Measurements from ENCODE around the gene ST3GAL5.
"Not testable (repeated sequence)": the region's sequence is repeated elsewhere in the genome, so short reads cannot be mapped to it uniquely, and the experiment has no call there.

Gene ST3GAL5

DNA sequence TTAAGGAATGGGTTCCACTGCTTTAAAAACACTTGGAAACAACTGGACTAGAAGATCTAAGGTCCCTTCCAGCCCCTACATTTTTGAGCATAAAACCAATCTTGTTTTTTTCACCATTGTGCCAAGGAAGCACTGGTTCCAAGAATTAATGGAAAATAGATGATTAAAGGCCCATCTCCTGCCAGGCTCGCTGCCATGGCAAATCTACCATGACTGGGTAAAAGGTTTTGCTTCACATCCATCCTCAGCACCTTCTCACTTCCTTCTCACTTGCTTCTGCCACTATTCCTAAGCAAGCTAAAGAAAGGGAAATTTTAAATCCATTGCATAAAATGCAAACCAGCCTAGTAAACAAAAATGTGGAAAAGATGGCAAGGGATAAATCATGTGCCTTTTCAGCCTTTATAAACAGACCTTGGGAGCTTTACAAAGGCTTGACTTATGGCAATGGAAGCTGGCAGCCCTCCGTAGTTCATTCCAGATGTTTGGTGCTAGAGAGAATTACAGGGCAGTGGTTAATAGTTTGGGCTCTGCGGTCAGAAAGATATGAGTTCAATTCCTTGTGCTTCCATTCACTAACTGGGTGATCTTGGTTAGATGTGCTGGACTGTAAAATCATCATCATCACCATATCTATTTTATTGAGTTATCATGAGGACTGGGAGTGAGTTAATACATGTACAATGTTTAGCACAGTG is 27.0 kb upstream of the ST3GAL5 start:
- DNase-seq, result no peak

DNA sequence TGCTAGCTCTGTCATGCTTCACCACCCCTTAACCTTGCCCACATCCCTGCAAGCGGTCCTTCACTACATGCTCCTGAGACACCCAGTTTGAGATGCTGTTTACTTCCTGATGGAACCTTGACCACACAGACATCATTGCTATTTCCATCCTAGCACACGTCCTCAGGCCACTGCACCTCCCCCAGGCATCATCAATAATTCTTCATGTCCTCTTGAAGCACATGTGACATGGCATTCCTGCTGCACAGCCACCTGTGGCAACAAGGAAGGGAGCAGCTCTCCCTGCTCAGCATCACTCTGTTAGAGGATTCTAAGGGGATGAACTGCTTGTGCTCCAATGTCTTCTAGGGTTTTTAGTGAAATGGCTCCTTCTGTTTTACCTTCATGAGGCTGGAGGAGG is 26.1 kb upstream of the ST3GAL5 start:
- peak; percentile 7 for DNase-seq

DNA sequence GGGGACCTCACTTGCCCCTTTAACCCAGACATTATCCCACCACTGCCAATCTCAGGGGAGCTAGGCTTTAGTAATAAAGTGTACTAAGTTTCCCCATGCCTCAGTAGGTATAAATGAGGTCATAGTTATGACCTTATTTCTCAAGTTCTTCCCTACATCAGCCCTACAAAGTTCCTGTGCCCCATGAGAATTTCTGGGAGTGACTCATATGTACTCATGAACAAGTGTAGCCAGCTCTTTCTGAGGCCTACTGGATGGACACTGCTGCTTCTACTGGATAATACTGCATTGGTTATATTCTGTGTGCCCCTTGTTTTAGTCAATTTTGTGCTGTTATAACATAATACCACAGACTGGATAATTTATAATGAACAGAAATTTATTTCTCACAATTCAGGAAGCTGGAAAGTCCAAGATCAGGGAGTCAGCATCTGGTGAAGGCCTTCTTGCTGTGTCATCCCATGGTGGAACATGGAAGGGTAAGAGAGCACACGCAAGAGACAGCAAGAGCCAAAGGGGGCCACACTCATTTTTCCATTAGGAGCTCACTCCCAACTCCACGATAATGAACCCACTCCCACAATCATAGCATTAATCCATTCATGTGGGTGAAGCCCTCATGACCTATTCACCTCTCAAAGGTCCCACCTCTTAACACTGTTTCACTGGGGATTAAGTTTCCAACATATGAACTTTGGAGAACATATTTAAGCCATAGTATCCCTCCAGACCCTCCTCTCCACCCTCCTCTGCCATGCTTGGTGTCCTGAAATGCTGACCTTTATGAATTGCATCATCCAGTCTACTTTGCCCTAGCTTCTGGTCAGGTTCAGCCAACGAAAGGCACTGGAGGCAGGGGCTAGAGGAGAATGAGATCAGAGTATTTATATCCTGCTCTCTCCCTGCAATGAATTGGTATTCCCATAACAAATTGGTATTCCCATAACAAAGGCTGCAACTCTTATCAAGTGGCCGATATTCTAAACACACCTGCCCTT is 25.4 kb upstream of the ST3GAL5 start:
- no peak for DNase-seq

DNA sequence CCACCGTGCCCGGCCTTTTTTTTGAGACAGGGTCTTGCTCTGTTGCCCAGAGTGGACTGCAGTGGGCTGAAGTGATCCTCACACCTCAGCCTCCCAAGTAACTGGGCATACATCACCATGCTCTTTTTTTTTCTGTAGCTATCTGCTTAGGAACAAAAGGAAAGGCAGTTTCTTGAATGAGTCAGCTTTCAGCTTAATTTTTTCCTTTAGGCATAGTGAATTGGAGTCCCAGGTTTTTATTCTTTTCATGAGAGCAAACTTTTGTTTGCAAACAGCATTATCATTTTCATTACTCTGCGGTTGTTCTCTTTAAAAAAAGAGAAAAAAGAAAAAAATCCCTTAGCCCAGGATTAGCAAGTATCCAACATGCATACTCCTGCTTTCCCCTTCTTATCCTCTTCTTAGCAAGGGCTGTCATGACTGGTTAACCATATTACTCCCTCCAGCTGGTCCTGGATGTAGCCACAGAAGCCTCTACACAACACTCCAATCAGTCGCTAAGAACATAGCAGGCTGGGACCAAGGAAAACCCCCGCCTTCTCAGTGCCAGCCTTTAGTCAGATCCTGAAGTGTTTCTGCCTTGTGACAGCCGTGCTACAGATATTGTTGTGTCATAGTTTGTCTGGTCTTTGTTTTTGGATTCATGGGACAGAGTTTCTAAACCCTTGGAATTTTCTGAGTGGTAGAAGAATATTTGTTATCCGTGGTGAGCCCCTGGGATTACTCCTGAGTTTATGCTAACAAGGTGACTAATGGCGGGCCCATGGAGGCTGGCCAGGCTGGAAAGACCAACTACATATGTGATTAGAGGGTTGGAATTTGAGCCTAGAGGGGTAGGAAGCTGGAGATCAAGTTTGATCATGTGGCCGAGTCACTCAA is 23.3 kb upstream of the ST3GAL5 start:
- no peak for DNase-seq

DNA sequence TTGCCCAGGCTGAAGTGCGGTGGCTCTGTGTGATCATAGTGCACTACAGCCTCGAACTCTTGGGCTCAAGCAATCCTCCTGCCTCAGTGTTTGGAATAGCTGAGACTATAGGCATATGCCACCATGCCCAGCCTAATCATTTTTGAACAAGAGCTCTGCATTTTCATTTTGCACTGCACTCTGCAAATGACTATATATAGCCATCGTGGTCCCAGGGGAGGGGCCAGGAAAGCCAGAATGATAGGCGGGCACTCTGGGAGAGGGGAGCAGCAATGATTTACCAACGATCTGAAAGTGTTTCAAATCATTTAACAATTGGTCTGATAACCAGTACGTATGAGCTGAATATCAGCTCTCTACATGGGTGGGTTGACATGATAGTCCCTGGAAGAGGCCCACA is 22.3 kb upstream of the ST3GAL5 start:
- DNase-seq, result no peak

DNA sequence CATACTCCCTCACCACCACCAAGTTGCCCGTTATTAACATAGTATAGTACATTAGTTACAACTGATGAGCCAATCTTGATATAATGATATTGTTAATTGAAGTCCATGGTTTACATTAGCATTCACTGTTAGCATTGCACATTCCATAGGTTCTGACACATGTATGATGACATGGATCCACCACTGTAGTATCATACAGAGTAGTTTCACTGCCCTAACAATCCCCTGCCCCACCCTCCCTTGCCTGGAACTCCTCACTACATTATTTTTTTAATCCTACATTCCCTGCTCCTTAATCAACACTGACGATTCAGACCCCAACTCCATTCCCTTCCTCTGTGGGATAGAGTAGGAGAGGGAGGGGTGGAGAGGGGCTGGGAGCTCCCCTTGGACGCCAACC is 20.2 kb upstream of the ST3GAL5 start:
- DNase-seq, result no peak

DNA sequence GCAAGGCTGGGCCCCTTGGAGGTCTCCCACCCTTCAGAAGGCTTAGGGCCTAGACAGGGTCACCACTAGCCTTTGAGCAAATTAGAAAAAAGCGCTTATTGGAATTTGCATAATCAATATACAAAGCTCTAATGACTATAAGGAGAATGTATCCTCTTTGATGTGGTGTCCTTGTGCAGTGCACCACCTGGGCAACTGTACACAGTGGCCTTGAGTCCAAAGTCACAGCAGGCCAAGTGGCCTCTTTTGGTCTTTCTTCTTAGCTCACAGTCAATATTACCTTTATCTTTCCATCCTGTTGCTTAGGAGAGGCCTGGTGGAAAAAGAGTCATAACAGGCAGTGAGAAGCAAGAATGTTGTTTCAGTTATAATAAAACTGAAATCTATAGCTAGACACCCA is 19.7 kb upstream of the ST3GAL5 start:
- no peak for DNase-seq

DNA sequence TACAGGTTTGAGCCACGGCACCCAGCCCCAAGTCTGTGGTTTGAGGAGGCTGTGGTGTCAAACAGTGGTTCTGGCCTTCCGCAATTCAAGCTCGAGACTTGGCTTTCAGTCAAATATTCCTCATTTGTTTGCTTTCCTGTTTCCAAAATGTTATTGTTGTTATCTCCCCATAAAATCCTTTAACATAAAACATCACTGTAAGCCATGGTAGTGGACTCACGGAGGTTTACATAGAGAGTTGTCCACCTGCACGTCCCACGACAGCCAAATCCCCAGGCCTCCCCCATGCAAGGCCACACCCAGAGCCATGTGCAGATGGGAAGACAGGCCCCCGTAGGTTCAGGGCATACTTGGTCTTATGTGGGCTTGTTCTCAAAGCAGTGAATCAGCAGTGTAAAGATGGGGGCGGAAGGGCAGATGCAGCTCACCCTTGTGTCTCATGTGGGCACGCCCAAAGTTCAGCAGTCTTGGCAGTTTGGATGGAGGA is 18.9 kb upstream of the ST3GAL5 start:
- no peak for DNase-seq

DNA sequence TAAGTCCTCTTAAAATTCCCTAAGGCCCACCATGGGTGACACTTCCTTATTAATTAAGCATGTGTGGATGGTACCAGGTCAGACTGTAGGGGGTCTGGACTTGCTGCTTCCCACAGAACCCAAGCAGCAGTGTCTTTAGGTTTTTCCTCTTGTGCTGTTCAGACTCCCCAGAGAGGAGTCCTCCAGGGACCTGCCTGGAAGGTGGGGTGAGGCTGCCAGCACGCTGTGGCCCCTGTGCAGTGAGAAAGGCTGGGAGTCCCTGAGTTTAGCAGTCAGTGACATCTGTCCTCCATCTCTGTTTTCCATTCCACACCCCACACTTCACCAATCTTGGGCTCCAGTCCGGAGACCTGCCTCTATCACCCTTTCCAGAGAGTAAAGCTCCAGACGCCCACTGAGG is 18.0 kb upstream of the ST3GAL5 start:
- no peak for DNase-seq

DNA sequence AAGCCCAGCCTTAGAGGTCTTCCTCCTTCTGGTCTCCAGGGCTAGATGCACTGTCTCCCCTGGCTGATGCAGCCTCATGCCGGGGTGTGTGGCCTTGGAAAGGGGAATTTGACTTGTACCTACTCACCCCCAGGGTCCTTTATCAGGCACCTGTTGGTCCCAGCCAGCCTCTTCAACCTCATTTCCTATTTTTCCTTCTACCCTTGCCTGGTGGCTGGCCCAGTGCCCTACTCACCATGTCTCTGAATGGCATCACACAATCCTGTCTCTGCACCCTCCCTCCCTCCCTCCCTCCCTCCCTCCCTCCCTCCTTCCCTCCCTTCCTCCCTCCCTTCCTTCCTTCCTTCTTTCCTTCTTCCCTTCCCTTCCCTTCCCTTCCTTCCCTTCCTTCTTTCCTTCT is 17.1 kb upstream of the ST3GAL5 start:
- no peak for DNase-seq

DNA sequence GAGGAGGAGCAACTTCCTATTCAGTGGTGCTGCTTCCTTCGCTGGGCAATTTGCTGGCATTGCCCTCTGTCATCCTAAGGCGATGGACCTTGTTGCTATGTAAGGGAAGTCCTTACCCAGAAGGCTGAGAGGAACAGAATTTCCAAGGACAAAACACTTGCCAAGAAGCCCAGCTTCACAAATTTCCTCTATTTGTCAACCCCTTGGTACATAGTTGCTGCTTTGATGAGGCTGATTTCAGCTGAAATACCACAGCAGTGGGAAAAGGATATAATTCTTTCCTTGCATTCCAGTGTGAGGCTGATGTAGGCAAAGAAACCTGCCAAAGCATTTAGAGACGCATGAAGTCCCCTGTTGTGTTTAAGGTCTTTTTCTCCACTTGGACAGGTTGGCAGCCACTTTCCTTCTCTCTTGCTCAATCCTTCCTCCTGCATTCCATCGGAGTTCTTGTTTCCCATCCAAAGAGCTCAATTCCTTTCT is 16.4 kb upstream of the ST3GAL5 start:
- no peak for DNase-seq

DNA sequence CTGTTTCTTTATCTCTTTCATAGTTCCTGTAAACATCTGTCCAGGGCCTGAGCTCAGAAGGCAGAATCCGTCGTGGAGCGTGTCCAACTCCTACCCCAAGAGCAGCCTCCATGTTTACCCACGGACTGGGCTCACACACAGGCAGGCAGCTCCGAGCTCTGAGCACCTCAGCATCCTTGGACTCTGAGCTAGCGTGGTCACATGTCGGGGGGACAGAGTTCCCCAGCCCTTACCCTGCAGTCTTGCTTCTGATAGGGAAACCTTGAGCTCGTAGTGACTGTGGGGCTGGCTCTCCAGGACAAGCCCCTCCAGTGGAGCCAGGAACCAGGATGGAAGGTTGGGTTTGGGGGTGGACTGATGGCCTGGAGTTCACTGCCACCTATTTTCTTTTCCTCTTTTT is 15.1 kb upstream of the ST3GAL5 start:
- no peak for DNase-seq

DNA sequence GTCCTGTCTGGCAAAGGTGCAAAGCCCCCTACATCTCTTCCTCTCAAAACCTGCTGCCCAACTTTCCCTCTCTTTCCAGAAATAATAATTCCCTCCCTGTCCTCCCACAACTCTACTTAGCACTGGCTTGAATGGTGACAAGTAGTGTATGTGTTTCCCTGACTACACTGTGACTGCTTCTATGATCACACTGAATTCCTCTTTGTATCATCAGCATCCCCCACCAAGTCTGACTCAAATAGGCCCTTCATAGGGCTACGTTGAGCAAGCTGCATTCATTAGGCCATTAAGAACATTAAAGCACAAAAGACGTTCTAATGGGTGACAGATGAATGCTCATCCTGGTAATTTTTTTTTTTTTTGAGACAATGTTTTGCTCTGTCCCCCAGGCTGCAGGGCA is 13.7 kb upstream of the ST3GAL5 start:
- no peak for DNase-seq

DNA sequence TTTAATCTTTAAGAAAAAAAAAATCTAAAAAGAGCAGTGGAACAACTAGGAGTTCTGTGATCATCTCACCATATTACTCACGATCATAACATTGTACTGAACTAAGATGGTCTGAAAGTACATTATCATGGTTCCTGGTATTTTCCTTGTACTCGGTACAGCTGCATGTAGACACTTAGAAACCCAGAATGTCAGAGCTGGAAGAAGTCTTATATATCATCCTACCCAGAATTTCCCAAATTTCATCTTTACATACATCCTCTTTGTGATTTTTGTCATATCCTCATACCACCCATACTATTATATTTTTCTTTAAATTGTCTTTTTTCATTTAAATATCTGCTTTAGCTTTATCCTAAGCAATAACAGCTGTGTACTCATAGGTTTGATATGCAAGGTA is 12.4 kb upstream of the ST3GAL5 start:
- no peak for DNase-seq

DNA sequence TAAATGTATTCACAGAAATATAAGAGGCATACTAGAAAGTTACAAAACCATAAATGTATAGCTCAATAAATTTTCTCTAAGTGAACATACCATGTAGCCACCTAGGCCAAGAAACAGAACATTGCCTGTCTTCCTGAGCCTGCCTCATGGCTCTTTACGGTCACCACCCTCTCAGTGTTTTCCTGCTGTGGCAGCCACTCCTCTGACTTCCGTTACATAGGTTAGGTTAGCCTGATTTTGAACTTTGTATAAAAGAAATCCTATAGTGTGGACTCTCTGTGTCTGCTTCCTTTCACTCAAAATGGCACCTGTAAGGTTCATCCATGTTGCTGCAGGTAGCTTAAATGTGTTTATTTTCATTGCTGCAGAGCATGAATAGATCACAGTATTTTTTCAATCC is 11.6 kb upstream of the ST3GAL5 start:
- DNase-seq, result no peak

DNA sequence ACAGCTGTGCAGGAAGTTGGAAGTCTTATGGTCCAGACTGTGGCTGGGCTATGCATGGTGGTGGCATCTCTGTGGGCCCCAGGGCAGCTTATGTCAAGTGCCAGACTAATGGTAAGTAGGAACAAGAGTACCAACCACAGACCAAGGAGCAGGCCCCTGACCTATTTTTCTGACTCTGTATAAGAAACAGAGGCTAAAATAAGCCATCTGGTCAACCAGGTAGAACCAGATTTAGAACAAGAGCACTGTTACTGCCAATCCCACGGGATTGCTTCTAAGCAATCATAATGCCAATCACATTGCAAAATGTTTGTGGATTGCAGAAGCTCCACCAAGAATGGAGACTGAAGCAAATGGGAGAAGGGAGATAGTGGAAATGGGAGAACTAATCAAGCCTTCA is 11.1 kb upstream of the ST3GAL5 start:
- no peak for DNase-seq

DNA sequence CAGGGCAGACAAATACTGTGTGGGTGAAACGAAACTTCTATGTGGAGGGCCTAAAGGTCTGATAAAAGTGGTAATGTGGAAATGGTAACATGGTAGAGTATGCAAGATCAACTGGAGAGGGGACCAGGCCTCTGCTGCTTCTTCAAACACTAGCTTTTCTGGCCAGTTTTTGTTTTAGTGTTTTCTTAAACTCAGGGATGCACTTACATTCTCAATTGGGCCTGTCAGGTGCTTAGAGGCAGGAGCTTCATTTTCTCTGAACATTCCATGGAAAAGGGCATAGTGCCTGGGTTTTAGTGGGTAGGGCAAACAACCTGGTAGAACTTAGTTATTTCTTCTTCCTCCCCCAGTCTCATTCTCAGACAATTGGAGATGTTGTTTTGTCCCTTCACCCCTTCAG is 10.5 kb upstream of the ST3GAL5 start:
- no peak for DNase-seq

DNA sequence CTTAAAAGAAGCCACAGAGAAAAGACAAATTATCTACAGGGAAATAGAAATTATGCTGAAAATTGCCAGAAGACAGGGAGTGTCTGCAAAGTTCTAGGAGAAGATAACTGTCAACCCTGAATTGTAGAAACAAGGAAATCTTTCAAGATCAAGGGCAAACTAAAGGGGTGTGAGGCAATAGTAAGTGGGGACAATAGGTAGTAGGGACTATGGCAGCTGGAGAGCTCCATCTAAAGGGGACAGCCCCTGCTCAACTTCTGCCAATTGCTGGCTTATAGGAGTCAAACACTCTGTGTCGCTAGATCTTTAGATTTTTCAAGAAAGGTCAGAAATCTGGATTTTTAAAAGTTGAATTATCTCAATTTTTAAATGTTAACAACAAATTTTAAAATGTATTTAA is 10.1 kb upstream of the ST3GAL5 start:
- DNase-seq, result no peak

DNA sequence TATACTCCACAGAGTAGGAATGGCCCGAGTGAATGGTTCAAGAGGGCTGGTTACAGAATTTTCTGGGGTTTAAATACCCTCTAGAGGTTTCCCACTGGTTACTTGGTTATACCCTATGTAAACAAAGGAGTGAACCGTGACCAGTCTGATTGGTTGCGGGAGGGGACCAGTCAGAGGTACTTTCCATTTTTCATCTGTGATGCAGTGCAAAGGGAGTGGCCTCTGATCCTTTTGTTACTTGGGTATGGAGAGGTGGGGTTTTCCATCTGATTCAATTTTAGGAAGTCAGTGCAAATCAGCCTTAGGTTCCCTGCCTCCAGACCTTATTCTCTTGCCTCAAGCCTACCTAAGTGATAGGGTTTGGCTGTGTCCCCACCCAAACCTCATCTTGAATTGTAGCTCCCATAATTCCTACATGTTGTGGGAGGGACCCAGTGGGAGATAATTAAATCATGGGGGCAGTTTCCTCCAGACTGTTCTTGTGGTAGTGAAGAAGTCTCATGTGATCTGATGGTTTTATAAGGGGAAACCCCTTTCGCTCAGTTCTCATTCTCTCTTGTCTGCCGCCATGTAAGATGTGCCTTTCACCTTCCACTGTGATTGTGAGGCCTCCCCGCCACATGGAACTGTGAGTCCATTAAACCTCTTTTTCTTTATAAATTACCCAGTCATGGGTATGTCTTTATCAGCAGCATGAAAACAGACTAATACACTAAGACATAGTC is 5.9 kb upstream of the ST3GAL5 start:
- not testable (repeated sequence) for DNase-seq

DNA sequence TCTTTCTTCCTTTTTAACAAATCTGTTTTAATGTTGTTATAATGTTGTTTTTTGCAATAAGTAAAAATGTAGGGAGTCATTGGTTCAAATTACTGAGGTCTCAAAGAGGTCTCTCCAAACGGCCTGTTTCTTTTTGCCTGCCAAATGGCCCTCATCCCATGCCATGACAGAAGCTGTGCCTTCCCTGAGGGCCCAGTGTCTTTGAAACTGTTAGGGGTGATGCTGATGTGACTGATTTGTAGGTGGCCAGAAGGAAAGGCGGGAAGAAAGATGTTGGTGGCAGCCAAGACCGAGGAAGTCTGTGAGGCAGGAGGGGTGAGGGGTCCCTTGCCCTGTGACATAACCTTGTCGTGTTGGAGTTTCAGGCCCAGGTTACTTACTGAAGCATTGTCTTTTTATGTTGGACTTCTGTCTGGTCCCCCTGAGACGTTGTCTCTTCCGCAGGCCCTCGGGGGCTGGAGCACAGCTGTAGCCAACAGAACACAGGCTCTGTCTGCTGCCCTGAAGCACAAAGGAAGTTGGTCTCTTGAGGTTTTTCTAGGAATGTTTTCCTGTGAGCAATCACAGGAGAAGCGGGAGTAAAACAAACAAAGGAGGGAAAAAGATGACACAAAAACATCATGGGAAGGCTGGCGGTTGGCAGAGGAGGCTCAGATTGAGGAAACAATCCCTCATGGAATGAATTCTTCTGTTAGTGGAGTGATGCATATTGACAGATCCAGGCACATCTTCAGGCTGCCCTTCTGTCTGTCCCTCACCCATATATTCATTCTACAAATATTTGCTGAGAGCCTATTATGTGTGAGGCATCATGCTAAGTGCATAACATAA is 4.9 kb upstream of the ST3GAL5 start:
- DNase-seq, result no peak

DNA sequence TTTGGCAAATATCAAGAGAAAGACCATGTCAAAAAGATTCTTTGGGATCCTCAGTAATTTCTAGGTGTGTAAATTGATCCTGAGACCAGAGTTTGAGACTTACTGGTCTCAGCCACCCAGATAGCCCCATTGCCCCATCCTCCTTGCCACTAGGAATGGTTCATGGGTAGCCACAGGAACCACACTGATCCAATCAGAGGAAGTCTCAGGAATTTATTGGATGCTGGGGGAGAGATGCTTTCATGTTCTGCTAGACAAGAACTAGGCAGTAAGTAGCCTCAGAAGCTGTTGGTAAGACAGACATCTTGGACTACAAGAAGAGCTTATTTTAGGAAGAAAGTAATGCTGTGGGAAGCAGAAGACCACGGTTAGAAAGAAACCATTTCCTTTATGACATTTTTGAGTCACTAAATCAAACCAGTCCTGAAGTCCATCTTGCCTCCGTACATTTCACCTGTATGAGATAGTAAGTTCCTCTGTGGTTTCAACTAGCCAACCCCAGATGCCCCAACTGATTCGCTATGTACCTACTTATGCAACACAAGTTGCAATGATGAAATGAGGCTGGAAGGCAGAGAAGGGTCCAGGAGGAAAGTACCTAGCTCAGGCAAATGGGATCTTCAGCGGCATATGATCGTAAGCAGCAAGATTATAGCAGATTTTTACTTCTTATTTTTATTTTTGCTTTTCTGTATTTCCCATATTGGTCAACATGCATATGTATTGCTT is 3.6 kb upstream of the ST3GAL5 start:
- no peak for DNase-seq
